ENCODE results near the gene DDOST. TPM values are rescaled to one million over a fixed set of nuclear protein-coding genes. Genes with fewer than 3 reads are reported as not detected.

DDOST gene
- total and polyA plus RNA-seq, 10 of the 15 experiments (the other 5 are each of a cell fraction or from before 2014, with no cell fraction given): 100 to 274 (median 201) TPM

- TF ChIP-seq SKIL (IDR thresholded peaks at IDR 0.05; ENCODE audit: low read depth, poor library complexity, severe bottlenecking) (peak; percentile 61), CHD4 (IDR thresholded peaks at IDR 0.05) (no peak), SUZ12 (IDR thresholded peaks at IDR 0.05; ENCODE audit: unreplicated experiment) (no peak), TCF12 (IDR thresholded peaks at IDR 0.05; ENCODE audit: low read depth, low read length) (no peak), POLR2AphosphoS2 (IDR thresholded peaks at IDR 0.05; ENCODE audit: low read depth, low read length) (no peak), GATAD2B (conservative IDR thresholded peaks at IDR 0.05; ENCODE audit: low read depth) (0 out of 2 replicates have a peak, but pooled peaks have one; percentile 37), ZZZ3 (IDR thresholded peaks at IDR 0.05; ENCODE audit: control insufficient read depth, insufficient read length, low read depth) (no peak), RELA (IDR thresholded peaks at IDR 0.05; ENCODE audit: borderline replicate concordance, partially characterized antibody) (no peak), ESRRA (IDR thresholded peaks at IDR 0.05; ENCODE audit: low read length) (no peak), MYC (IDR thresholded peaks at IDR 0.05; ENCODE audit: insufficient read depth, insufficient read length, insufficient replicate concordance, low read length, severe bottlenecking) (no peak), CBX5 (IDR thresholded peaks at IDR 0.05; ENCODE audit: low read depth) (no peak), SMAD5 (IDR thresholded peaks at IDR 0.05; ENCODE audit: low read depth) (no peak), TBL1XR1 (IDR thresholded peaks at IDR 0.05; ENCODE audit: low read depth, low read length) (peak; percentile 76; the same call in 1 of the 2 replicates), SUPT20H (IDR thresholded peaks at IDR 0.05; ENCODE audit: borderline replicate concordance, control insufficient read depth, low read depth, low read length) (no peak), SP1 (IDR thresholded peaks at IDR 0.05; ENCODE audit: low read depth, low read length) (no peak), TAF1 (IDR thresholded peaks at IDR 0.05; ENCODE audit: borderline replicate concordance, low read depth, low read length) (no peak), BRCA1 (IDR thresholded peaks at IDR 0.05; ENCODE audit: low read depth, low read length) (no peak), ZNF622 (IDR thresholded peaks at IDR 0.05) (no peak), CHD2 (IDR thresholded peaks at IDR 0.05; ENCODE audit: borderline replicate concordance, low read depth, low read length) (no peak), POLR2A (IDR thresholded peaks at IDR 0.05; ENCODE audit: low read depth, low read length) (no peak), TCF7 (IDR thresholded peaks at IDR 0.05; ENCODE audit: borderline replicate concordance) (no peak), E2F4 (IDR thresholded peaks at IDR 0.05; ENCODE audit: low read depth, low read length) (no peak), BACH1 (IDR thresholded peaks at IDR 0.05; ENCODE audit: borderline replicate concordance) (no peak), GABPA (IDR thresholded peaks at IDR 0.05; ENCODE audit: low read depth) (peak; percentile 33; the same call in 1 of the 2 replicates)
- TF ChIP-seq, protein P1, sequence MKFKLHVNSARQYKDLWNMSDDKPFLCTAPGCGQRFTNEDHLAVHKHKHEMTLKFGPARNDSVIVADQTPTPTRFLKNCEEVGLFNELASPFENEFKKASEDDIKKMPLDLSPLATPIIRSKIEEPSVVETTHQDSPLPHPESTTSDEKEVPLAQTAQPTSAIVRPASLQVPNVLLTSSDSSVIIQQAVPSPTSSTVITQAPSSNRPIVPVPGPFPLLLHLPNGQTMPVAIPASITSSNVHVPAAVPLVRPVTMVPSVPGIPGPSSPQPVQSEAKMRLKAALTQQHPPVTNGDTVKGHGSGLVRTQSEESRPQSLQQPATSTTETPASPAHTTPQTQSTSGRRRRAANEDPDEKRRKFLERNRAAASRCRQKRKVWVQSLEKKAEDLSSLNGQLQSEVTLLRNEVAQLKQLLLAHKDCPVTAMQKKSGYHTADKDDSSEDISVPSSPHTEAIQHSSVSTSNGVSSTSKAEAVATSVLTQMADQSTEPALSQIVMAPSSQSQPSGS (IDR thresholded peaks at IDR 0.05; ENCODE audit: low read length): peak; percentile 72
Observed at GRCh38 chr1:20678599-20678998, 17.4 kb upstream of the DDOST start (continued).
